Esophagus squamous epithelium (tissue), 5 donors: ENCODE results near the gene CAV2. TPM values are rescaled to one million over a fixed set of nuclear protein-coding genes. Genes with fewer than 3 reads are reported as not detected.

ENCODE experiments used
- DNase-seq: peaks from one replicate; lab custom pipeline; 2025; lab: John Stamatoyannopoulos, UW
- H3K27ac ChIP-seq, 4 donors: fragments of 200-600 bp; sonication (generic); one replicate each; pipeline ENCODE4 v1.5.1; 2016 to 2019; ENCODE audit warnings: mild to moderate bottlenecking in 1 of 4
- H3K27me3 ChIP-seq, 4 donors: fragments of 200-600 bp; sonication (generic); 1 replicate in 3 of 4; 2 replicates in 1 of 4; pipeline versions ENCODE4 v1.5.1 to v1.6.0; 2017 to 2021; ENCODE audit warnings: antibody characterized with exemption in 1 of 4
- H3K36me3 ChIP-seq, 3 donors: fragments of 200-600 bp; sonication (generic); one replicate each; pipeline ENCODE4 v1.5.1; 2016 to 2019
- H3K4me1 ChIP-seq, 3 donors: fragments of 200-600 bp; sonication (generic); one replicate each; pipeline ENCODE4 v1.5.1; 2017 to 2019
- H3K4me3 ChIP-seq, 4 donors: fragments of 200-600 bp; sonication (generic); 1 replicate in 3 of 4; 2 replicates in 1 of 4; pipeline ENCODE4 v1.5.1; 2016 to 2019; ENCODE audit warnings: mild to moderate bottlenecking in 2 of 4, moderate library complexity in 1 of 4
- H3K9me3 ChIP-seq, 3 donors: fragments of 200-600 bp; sonication (generic); one replicate each; pipeline ENCODE4 v1.5.1; 2016 to 2019
- POLR2A ChIP-seq, 4 donors: fragments of 450-650 bp; IDR thresholded peaks; one replicate each; pipeline ENCODE4 v1.6.1; 2017; ENCODE audit warnings: antibody characterized with exemption in 4 of 4, mild to moderate bottlenecking in 4 of 4, moderate library complexity in 3 of 4
- WGBS, 2 donors: methylation state at CpG; one replicate each; pipeline ENCODE4 v1.1.5; 2018; 5-methylcytosine and 5-hydroxymethylcytosine counted together
- intact Hi-C: fragments of 100-400 bp; cut with DNase I; formaldehyde crosslinking; loops from one replicate; pipeline ENCODE4 v1.15.0; 2022
- total RNA-seq, 4 donors: library from RNA; depleted of rRNA; stranded (reverse); fragments of >200 nt; gene quantifications; one replicate each; pipeline ENCODE4 v1.1.0, GENCODE V29; 2016
- TF ChIP-seq, protein P1 (sequence below), 6 experiments: fragments of 450-650 bp in 4 of 6; fragments of 200-600 bp in 2 of 6; sonication (generic) in 2 of 6; IDR thresholded peaks; one replicate each; pipeline ENCODE4 v1.5.1; 2016 to 2019; ENCODE audit warnings: antibody characterized with exemption in 6 of 6, mild to moderate bottlenecking in 4 of 6, moderate library complexity in 4 of 6
- donor health status: DM: yes; HTN: yes; CAD: no.

The CAV2 gene
- total RNA-seq, 4 donors from 2014 or later = 31.8 to 85.3 (median 73.4) TPM

GRCh38 chr7:116525298-116525912 lies 25.9 kb downstream of the CAV2 start:
- DNase-seq = no peak
- intact Hi-C loops = loop anchor here (5.0 kb wide), 2 partner anchors 208 to 268 kb away; no protein-coding TSS in a partner anchor
- Histone ChIP-seq H3K4me1 (peaks cover 24 to 91% (median 31%) of the 10 kb centered on the region in 3 donors), H3K9me3 (no peaks in the 10 kb centered on the region), H3K36me3 (peaks cover 0 to 12% (median 0%) of the 10 kb centered on the region in 3 donors), H3K27ac (peak overlapping the region; percentile 93 to 98 (median 95)), H3K4me3 (peak overlapping the region; percentile 56 to 90 (median 75)), H3K27me3 (peaks cover 0 to 16% (median 0%) of the 10 kb centered on the region in 4 donors)
- 0% methylated on average over 15 to 21 of the region's 36 CpGs for WGBS, 2 donors
- TF ChIP-seq, protein P1, sequence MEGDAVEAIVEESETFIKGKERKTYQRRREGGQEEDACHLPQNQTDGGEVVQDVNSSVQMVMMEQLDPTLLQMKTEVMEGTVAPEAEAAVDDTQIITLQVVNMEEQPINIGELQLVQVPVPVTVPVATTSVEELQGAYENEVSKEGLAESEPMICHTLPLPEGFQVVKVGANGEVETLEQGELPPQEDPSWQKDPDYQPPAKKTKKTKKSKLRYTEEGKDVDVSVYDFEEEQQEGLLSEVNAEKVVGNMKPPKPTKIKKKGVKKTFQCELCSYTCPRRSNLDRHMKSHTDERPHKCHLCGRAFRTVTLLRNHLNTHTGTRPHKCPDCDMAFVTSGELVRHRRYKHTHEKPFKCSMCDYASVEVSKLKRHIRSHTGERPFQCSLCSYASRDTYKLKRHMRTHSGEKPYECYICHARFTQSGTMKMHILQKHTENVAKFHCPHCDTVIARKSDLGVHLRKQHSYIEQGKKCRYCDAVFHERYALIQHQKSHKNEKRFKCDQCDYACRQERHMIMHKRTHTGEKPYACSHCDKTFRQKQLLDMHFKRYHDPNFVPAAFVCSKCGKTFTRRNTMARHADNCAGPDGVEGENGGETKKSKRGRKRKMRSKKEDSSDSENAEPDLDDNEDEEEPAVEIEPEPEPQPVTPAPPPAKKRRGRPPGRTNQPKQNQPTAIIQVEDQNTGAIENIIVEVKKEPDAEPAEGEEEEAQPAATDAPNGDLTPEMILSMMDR (IDR thresholded peaks at IDR 0.05) = peak in 2 of 6 experiments; percentile 9 to 42
- no peak for TF ChIP-seq POLR2A (IDR thresholded peaks at IDR 0.05)

GRCh38 chr7:116525913-116526861 lies 26.6 kb downstream of the CAV2 start:
- Histone ChIP-seq H3K4me1 (peaks cover 24 to 97% (median 31%) of the 10 kb centered on the region in 3 donors), H3K27me3 (peaks cover 0 to 16% (median 0%) of the 10 kb centered on the region in 4 donors), H3K27ac (peak overlapping the region; percentile 93 to 98 (median 95)), H3K4me3 (peak overlapping the region; percentile 56 to 90 (median 75)), H3K9me3 (no peaks in the 10 kb centered on the region), H3K36me3 (peaks cover 0 to 12% (median 0%) of the 10 kb centered on the region in 3 donors)
- WGBS, 2 donors = 1% methylated on average over 45 to 50 of the region's 83 CpGs
- intact Hi-C loops = loop anchor here (5.0 kb wide), 2 partner anchors 209 to 269 kb away; no protein-coding TSS in a partner anchor
- DNase-seq = no peak
- TF ChIP-seq, protein P1 (IDR thresholded peaks at IDR 0.05) = peak; percentile 57 to 96 (median 94)
- peak in 2 of 4 donors; percentile 69 to 77 for TF ChIP-seq POLR2A (IDR thresholded peaks at IDR 0.05)

DNA sequence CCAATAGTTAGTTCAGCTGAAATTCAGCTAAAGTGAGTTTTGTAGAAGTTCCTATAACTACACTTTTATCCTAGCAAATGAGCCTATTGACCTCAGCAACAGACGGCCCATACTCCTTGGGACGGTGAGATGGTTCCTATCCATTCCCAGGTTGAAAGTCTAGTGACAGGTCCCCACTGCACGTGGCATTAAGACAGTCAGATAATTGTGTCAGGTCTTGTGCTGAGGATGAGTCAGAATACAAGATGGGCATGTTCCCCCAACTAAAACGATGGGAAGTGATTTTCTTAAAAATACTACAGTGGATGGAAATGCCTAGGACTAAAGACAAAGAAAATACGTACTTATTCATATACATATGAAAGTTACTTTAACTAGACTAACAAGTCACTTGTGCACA lies 27.4 kb downstream of the CAV2 start:
- intact Hi-C loops = loop anchor here (5.0 kb wide), 2 partner anchors 210 to 270 kb away; no protein-coding TSS in a partner anchor
- TF ChIP-seq, protein P1 (IDR thresholded peaks at IDR 0.05) = no peak
- no peak for TF ChIP-seq POLR2A (IDR thresholded peaks at IDR 0.05)

DNA sequence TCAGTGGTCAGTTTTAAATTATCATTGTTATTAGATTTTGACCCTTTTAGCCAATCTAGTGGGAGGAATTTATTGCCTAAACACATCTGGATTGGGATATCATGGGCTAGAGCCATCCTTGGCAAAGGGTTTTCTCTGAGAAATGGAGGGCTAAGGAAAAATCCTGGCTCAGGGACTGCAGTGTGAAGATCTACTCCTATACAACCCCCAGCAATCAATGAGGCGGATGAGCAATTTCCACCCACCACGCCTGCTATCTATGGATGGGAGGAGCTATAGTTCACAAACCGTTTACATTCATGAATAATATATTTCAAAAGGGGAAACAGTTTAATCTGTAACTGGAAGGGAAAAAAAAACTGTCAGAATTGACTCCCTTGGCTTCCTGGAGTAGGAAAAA lies 28.0 kb downstream of the CAV2 start:
- Histone ChIP-seq H3K36me3 (peaks cover 0 to 12% (median 0%) of the 10 kb centered on the region in 3 donors), H3K4me1 (peaks cover 22 to 89% (median 27%) of the 10 kb centered on the region in 3 donors), H3K27me3 (peaks cover 0 to 16% (median 0%) of the 10 kb centered on the region in 4 donors), H3K9me3 (no peaks in the 10 kb centered on the region), H3K4me3 (peak overlapping the region; percentile 56 to 90 (median 75)), H3K27ac (peak overlapping the region; percentile 93 to 98 (median 95))
- no peak for DNase-seq
- intact Hi-C loops = loop anchor here (5.0 kb wide), 2 partner anchors 210 to 270 kb away; no protein-coding TSS in a partner anchor
- TF ChIP-seq POLR2A (IDR thresholded peaks at IDR 0.05) = no peak
- TF ChIP-seq, protein P1 (IDR thresholded peaks at IDR 0.05) = no peak
- WGBS, 2 donors = 23 to 39% methylated on average over 3 of the region's 3 CpGs

More for the DNA sequence above, 27.4 kb downstream of the CAV2 start:
- Histone ChIP-seq H3K36me3 (peaks cover 0 to 12% (median 0%) of the 10 kb centered on the region in 3 donors), H3K9me3 (no peaks in the 10 kb centered on the region), H3K4me1 (peaks cover 24 to 90% (median 25%) of the 10 kb centered on the region in 3 donors), H3K27me3 (peaks cover 0 to 16% (median 0%) of the 10 kb centered on the region in 4 donors), H3K4me3 (peak overlapping the region; percentile 56 to 90 (median 75)), H3K27ac (peak overlapping the region; percentile 93 to 98 (median 95))
- DNase-seq = no peak
- WGBS, 2 donors = 22 to 30% methylated on average over 5 of the region's 5 CpGs
